OCI-LY3 (cell line): Measurements from ENCODE around the gene RNF175.

ENCODE experiments used
- H2AFZ ChIP-seq: fragments of 200-600, 300-600 bp; shearing (Covaris generic); 2 replicates; pipeline ENCODE4 v1.6.0; 2014; ENCODE audit warnings: antibody characterized with exemption, low read depth, low read length
- H3K27ac ChIP-seq: fragments of 200-600, 300-600 bp; sonication (generic); 2 replicates; pipeline ENCODE4 v1.5.1; 2014; ENCODE audit warnings: mild to moderate bottlenecking, low read length, moderate library complexity, mixed read lengths
- H3K27me3 ChIP-seq: fragments of 200-600, 300-600 bp; sonication (generic); 2 replicates; pipeline ENCODE4 v1.6.1; 2014; ENCODE audit warnings: low read depth, low read length, mixed read lengths
- H3K36me3 ChIP-seq: fragments of 200-600, 300-600 bp; sonication (generic); replicated peaks from 2 replicates; pipeline ENCODE3; 2014; ENCODE audit warnings: low read depth, low read length, mixed read lengths
- H3K4me1 ChIP-seq: fragments of 300-600, 200-600 bp; sonication (generic); 2 replicates; pipeline ENCODE4 v1.6.1; 2014; ENCODE audit warnings: low read length, mixed read lengths
- H3K4me2 ChIP-seq: fragments of 200-600, 300-600 bp; sonication (generic); 2 replicates; pipeline ENCODE4 v1.6.1; 2014; ENCODE audit warnings: low read length, mixed read lengths
- H3K4me3 ChIP-seq: fragments of 300-600, 200-600 bp; sonication (generic); 2 replicates; pipeline ENCODE4 v1.5.1; 2014; ENCODE audit warnings: antibody characterized with exemption, mild to moderate bottlenecking, low read length, moderate library complexity
- H3K79me2 ChIP-seq: fragments of 300-600, 200-600 bp; shearing (Covaris generic); 2 replicates; pipeline ENCODE4 v1.6.1; 2014; ENCODE audit warnings: mild to moderate bottlenecking, low read length, mixed read lengths
- H3K9ac ChIP-seq: fragments of 300-600, 200-600 bp; shearing (Covaris generic); 2 replicates; pipeline ENCODE4 v1.6.0; 2014; ENCODE audit warnings: mild to moderate bottlenecking, low read length, moderate library complexity
- H3K9me3 ChIP-seq: fragments of 200-600, 300-600 bp; shearing (Covaris generic); 2 replicates; pipeline ENCODE4 v1.6.1; 2014; ENCODE audit warnings: low read length, mixed read lengths; ENCODE audit not compliant: insufficient read depth
- H4K20me1 ChIP-seq: fragments of 200-600, 300-600 bp; sonication (generic); 2 replicates; pipeline ENCODE4 v1.6.1; 2016; ENCODE audit warnings: low read length, mixed read lengths; ENCODE audit not compliant: insufficient read depth
- EZH2phosphoT487 ChIP-seq: fragments of 200-600 bp; shearing (Covaris generic); IDR thresholded peaks from 2 replicates; pipeline ENCODE4 v1.6.1; 2018; ENCODE audit warnings: antibody characterized with exemption, mixed run types, low read depth
- TF ChIP-seq, protein P1 (sequence below): fragments of 200-600, 300-600 bp; sonication (generic); IDR thresholded peaks from 2 replicates; pipeline ENCODE4 v1.5.1; 2014; ENCODE audit warnings: antibody characterized with exemption, low read length, low read depth

The RNF175 gene

DNA sequence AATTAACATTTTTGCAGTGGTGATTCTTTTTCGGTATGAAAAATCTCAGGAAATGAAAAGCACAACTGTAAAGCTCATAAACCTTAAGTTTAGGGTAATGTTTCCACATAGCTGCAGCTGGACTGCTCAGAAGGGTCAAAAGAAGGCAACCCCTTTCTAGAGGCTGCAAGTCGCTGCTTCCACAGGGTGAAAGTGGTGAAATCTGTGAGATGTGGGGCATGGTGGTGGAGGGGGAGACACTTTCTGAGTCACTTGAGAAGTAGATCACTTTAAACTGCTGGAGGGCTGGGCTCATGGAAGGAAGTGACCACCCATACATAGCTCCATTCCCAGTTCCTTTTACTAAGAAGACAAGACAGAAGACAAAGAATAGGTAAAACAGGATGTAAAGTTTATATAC is 20.4 kb upstream of the RNF175 start:
- Histone ChIP-seq H3K36me3 (no peaks in the 10 kb centered on the region), H3K27me3 (0 out of 2 replicates have a peak, but pooled peaks cover 5% of the 10 kb centered on the region), H4K20me1 (no peaks in the 10 kb centered on the region), H3K4me2 (peak overlapping the region; percentile 3; the same call in 1 of the 2 replicates), H3K4me1 (peaks cover 18% of the 10 kb centered on the region), H3K4me3 (no peak overlapping the region), H2AFZ (no peak overlapping the region), H3K79me2 (no peaks in the 10 kb centered on the region), H3K27ac (no peak overlapping the region), H3K9ac (no peak overlapping the region), H3K9me3 (no peaks in the 10 kb centered on the region)
- TF ChIP-seq, protein P1, sequence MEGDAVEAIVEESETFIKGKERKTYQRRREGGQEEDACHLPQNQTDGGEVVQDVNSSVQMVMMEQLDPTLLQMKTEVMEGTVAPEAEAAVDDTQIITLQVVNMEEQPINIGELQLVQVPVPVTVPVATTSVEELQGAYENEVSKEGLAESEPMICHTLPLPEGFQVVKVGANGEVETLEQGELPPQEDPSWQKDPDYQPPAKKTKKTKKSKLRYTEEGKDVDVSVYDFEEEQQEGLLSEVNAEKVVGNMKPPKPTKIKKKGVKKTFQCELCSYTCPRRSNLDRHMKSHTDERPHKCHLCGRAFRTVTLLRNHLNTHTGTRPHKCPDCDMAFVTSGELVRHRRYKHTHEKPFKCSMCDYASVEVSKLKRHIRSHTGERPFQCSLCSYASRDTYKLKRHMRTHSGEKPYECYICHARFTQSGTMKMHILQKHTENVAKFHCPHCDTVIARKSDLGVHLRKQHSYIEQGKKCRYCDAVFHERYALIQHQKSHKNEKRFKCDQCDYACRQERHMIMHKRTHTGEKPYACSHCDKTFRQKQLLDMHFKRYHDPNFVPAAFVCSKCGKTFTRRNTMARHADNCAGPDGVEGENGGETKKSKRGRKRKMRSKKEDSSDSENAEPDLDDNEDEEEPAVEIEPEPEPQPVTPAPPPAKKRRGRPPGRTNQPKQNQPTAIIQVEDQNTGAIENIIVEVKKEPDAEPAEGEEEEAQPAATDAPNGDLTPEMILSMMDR: no peak
- TF ChIP-seq EZH2phosphoT487: no peak

DNA sequence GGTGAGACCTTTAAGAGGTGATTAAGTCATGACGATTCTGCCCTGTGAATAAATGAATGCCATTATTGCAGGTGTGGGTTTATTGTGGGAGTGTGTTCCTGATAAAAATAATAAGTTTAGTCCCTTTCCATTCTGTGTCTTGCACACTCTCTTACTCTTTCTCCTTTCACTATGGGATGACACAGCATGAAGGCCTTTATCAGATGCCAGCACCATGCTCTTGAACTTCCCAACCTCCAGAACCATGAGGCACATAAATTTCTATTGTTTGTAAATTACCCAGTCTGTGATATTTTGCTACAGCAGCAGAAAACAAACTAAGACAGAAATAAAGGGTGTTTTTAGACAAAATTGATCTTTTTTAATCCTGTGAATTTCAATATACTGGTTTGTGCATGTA is 18.6 kb upstream of the RNF175 start:
- no peak for TF ChIP-seq EZH2phosphoT487
- TF ChIP-seq, protein P1: no peak
- Histone ChIP-seq H3K79me2 (no peaks in the 10 kb centered on the region), H3K4me2 (no peak overlapping the region), H3K9me3 (no peaks in the 10 kb centered on the region), H3K4me3 (no peak overlapping the region), H3K27ac (no peak overlapping the region), H3K9ac (no peak overlapping the region), H3K36me3 (no peaks in the 10 kb centered on the region), H4K20me1 (no peaks in the 10 kb centered on the region), H3K4me1 (peaks cover 18% of the 10 kb centered on the region), H3K27me3 (0 out of 2 replicates have a peak, but pooled peaks cover 5% of the 10 kb centered on the region), H2AFZ (no peak overlapping the region)

DNA sequence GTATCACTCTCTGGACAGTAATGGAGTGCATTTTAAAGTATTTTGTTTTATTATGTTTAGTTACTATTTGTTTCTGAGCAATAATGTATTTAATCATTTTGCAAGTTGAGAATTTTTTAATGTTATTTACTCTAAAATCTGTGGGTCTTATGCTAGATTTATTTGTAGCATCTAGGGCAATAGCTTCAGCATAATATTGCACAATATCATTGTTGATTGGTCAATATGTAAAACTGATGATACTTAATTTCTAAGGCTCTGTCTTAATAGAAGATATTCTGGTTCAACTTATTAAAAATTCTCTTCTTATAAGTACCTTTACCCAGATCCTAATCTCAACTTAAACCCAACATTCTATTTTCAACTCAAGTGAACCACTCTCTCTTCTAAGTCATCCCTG is 17.6 kb upstream of the RNF175 start:
- H3K27ac ChIP-seq: no peak overlapping the region
- no peaks in the 10 kb centered on the region for H3K79me2 ChIP-seq
- no peak overlapping the region for H3K4me3 ChIP-seq
- H4K20me1 ChIP-seq: no peaks in the 10 kb centered on the region
- 0 out of 2 replicates have a peak, but pooled peaks cover 4% of the 10 kb centered on the region for H3K27me3 ChIP-seq
- TF ChIP-seq, protein P1: no peak
- no peak for TF ChIP-seq EZH2phosphoT487
- no peak overlapping the region for H2AFZ ChIP-seq
- no peak overlapping the region for H3K4me2 ChIP-seq
- H3K36me3 ChIP-seq: no peaks in the 10 kb centered on the region
- H3K4me1 ChIP-seq: peaks cover 18% of the 10 kb centered on the region
- no peaks in the 10 kb centered on the region for H3K9me3 ChIP-seq
- no peak overlapping the region for H3K9ac ChIP-seq

DNA sequence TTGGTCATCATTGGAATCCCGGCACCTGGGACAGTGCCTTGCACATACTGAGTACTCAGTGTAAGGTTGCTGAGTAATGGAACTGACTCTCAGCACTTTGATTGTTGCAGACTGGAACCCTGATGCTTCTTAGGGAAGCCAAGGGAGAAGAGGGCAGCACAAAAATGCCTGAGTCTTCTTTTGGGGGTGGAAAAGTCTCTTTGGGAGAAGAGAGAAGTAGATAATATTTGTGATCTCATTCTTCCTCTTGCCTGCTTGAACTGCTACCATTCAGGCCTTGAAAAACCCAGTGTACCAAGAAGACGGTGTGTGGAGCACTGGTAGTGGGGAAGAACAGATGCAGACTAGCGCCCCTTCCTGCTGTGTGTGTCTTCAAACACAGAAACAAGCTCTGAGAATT is 16.8 kb upstream of the RNF175 start:
- Histone ChIP-seq H3K4me2 (no peak overlapping the region), H4K20me1 (no peaks in the 10 kb centered on the region), H3K9ac (no peak overlapping the region), H3K4me1 (peaks cover 18% of the 10 kb centered on the region), H3K36me3 (no peaks in the 10 kb centered on the region), H3K79me2 (no peaks in the 10 kb centered on the region), H3K9me3 (no peaks in the 10 kb centered on the region), H3K27ac (no peak overlapping the region), H3K4me3 (no peak overlapping the region), H2AFZ (no peak overlapping the region), H3K27me3 (no peaks in the 10 kb centered on the region)
- no peak for TF ChIP-seq EZH2phosphoT487
- TF ChIP-seq, protein P1: no peak
